Fibroblast of skin of scalp (primary cell): ENCODE results near the gene PDGFB.
A peak's percentile ranks its signal among the peaks of the same experiment; 100 is the strongest.

Experiments used
- DNase-seq: peaks from one replicate; pipeline ENCODE4 v3.0.0-alpha.2; 2013

PDGFB gene

DNA sequence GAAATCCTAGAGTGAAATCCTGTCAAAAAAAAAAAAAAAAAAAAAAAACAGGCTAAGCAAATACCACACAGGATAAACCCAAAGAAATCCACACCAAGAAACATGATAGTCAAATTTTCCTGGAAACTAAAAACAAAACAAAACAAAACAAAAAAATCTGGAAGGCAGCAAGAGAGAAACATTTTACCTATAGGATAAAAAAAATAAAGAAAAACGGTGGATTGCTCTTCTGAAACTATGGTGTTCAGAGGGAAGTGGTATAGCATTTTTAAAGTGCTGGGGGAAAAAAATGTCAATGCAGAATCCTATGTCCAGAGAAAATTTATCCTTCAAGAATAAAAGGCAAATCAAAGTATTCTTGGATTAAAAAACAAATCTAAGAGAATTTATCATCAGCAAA, 50.7 kb downstream of the PDGFB start:
- no peak for DNase-seq

DNA sequence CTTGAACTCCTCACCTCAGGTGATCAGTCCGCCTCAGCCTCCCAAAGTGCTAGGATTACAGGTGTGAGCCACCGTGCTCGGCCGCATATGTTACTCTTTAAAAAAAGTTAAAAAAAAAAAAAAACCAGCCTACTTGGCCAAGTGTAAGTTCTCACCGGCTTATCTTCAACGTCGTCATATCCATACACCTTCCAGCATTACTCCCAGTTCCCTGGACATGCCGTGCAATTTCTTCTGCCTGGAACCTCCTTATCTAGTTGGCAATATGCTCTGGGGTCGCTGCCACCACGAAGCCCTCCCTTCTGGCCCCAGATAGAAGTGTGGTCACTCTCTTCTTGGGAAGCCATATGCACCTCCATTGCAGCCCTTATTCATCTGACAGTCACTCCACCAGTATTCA, 56.0 kb downstream of the PDGFB start:
- no peak for DNase-seq

DNA sequence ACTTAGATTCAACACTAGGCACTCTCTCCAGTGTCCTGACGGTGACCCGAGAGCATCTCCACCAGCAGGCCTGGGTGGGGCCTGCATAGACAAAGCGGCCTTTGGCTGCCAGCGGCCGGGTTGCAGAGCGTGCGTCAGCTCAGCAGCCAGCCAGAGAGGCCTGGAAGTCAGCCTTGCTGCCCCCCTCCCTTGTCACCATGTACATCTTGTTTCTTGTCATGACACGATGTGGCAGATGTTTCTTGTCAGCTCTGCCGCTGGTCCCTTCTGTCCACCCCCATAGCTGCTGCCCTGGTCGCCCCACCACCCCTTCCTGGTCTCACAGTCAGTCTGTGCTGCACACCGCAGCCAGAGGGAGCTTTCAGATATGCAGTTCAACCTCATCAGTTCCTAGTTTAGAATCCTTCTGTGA, 59.2 kb downstream of the PDGFB start:
- no peak for DNase-seq

DNA sequence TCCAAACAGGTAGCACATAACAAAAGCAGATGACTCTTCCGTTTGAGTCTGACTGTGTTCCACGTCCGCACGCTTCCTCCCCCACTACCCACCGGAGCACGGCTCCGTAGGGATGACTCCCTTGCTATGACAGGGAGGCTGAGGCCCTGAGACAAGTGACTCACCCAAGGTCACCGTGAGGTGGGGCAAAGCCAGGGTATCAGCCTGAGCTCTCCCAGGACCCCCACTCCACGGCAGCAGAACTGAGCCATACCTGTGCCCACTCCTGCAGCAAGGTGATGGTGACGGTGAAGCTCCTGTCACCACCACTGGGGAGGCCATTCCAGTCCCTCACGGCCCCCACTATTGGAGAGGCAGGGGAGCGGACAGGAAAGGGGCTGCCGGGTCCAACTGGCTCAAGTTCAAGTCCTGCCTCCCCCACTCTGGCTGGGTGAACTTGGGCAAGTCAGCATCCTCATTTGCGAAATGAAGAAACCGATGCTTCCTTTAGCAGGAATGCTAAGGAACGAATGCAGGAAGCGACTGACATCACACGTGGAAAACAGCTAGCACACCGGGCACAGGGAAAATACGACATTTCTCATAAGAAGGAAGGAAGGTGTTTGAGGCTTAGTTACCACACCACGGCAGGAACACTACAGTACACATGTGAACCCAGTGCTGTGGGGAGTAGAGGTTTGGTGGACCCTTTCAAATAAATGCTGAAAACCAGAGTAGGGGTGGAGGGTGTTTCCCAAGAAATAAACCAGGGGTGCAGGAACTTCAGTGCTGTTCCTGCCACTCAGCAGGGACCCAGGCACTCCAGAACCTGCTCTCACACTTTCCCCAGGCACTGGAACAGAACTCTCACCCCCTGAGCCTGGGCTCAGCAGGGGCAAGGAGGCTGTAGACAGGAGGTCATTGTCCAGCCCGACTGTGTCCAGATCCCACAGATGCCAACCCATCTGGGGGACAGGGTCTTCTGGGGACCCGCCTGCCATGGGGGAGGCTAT, 59.9 kb downstream of the PDGFB start:
- DNase-seq, result no peak

DNA sequence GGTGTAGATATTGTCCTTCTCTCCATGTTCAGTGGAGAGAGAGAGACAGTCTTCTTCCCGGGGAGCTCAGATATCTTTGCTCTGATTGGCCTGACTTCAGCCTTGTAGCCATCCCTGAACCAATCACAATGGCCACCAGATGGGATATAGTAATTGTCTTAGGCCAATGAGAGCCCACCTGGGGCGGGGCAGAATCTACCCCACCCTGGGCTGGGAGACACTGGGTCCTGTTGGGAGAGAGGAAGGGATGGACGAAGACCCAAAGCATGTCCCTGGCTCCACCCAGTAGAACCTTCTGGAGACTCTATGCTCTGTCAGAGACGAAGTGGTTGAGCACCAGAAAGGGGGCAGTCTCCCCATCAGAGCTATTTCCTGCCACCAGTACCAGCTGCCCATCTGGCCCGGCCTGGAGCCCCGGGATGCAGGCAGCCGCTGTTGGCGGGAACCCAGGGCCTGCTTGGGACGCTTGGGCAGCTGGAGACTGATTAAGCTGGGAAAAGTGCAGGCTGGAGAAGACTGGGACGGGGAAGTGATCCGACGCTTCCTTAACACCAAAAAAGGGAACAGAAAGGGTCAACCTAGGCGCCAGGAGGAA, 60.7 kb downstream of the PDGFB start:
- peak; percentile 60 for DNase-seq

DNA sequence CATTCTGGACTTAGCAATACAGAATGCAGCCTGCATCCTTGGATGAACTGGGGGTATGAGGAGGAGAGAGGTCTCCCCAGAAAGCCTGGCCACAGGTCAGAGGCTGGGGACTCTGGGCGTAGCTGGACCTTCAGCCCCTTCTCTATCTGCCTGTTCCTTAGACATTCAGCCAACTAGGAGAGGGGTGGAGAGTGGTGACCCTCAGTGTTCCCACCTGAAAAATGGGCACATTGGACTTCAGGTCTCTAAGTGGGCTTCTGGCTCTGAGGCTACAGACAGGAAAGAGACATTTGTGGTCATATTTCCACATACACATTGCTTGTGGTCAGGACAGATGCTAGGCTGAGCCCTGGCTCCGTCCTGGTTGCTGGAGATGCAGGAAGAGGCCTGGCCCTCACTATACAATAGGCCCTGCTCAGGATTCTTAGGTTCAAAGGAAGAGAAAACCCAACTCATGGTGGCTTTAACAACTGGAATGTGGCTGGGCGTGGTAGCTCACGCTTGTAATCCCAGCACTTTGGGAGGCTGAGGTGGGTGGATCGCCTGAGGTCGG, 62.2 kb downstream of the PDGFB start:
- no peak for DNase-seq

DNA sequence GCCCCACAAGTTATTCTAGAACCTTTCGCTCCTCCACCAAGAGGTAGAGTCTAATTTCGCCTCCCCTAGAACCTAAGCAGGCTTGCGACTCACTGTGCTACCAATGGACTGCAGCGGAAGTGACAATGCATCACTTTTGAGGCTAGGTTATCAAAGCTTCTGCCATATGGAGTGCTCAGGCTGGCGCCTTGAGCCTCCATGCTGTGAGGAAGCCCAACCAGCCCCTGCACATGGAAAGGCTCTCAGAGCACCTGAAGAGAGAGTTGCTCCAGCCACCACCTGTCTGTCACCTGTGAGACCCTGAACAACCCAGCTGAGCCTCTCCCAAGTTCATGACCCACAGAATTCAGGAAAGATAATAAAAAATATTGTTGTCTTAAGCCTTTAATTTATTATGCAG, 63.0 kb downstream of the PDGFB start:
- DNase-seq, result no peak

DNA sequence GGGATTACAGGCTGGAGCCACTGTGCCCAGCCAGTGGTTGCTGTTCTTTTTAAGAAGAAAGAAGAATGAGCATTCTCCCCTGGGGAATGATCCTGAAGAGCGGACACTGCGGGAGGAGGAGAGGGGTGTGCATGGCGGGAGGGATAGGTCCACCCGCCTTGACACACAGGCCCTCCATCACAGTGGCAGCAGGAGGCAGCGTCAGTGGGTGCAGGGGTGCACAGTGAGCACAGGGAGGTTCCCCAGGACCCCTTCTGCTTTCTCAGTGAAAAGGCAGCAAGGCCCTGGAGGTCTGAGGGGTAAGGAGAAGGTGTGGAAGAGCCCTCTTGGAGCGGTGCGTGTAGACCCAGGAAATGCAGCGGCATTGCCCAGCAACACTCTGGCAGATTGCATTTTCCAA, 63.4 kb downstream of the PDGFB start:
- DNase-seq, result no peak

DNA sequence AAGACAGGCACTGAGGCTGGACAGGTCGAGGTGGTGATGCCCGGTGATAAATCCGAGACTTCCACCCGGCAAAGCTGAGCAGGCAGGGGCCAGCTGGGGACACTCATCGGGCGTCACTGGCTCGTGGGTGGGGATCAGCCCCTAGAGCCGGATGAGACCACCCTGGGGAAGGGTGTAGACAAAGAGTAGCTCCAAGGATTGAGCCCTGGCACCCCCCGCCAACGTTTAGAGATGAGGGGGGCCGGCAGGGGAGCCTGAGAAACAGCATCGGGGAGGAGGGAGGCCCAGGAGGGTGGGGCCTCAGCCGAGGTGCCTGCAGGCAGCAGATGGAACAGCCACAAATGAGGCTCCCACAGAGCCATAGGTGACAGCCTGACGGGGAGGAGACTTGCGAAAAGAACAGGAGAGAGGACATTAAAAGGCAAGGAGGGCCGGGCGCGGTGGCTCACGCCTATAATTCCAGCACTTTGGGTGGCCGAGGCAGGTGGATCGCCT, 64.9 kb downstream of the PDGFB start:
- no peak for DNase-seq

DNA sequence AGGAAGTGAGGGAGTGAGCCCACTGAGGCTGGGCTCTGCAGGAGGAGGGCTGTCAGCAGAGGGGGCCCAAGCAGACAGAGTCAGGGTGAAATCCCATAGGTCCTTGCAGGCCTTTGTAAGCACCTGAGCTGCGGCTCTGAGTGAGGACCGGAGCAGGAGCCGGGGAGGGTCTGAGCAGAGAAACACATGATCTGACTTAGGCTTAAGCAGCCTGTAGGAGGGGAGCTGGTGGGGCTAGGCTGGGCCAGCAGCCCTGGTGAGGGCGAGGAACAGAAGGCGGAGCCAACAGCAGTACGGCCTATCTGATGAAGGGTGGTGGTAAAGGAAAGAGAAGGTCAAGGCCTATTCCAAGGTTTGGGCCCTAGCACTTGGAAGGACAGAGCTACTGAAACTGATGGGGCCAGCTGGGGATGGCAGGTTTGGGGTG, 65.4 kb downstream of the PDGFB start:
- no peak for DNase-seq

DNA sequence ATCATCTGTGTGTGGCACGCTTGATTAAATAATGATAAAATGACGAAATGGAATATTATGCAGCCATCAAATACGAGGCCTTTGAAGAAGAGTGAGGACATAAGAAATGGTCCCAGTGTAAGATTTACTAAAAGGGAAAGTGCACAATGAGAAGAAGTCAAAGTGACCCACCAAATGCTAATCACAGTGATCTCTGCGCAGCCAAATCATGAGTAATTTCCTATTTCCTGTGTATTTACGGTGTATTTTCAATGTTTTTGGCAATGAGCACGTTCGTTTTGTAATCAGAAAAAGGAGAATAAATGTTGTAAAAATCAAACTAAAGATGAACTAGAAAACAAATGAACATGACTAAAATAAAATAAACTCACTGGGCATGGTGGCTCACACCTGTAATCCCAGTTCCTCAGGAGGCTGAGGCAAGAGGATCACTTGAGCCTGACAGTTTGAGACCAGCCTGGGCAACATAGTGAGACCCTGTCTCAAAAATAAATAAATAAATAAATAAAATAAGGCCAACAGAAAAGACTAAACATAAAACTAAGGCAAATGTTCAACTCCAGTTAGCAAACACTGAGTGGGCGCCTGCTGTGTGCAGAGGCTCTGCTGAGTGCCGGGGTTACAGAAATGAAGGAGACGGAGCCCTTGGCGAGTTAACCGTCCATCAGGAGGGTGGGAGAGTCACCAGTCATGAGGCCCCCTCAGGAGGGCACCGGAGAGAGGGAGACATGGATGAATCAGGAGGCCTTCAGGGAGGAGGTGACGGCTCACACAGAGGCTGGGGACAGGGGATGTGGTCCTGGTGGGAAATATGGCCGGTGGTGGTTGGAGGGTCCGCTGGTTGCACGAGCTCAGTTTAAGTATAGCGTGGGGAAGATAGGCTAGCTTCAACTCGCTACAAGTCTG, 66.3 kb downstream of the PDGFB start:
- no peak for DNase-seq

DNA sequence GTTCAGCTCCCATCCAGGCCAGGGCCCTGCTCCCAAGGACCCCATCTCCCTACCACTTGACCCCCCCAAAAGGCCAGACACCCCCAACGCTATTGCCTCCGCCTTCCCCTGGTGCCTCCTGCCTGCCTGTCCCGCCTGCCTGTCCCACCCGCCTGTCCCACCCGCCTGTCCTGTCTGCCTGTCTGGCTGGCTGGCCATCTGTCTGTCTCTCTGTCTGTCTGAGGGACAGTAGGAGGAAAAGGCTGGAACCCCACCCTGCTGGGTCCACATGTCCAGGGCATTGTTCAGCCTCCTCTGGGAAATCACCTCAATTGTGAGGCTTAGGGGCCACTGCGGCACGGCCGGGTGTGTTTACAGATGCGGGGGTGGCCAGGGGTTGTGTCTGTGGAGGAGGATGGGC, 67.0 kb downstream of the PDGFB start:
- DNase-seq, result no peak

DNA sequence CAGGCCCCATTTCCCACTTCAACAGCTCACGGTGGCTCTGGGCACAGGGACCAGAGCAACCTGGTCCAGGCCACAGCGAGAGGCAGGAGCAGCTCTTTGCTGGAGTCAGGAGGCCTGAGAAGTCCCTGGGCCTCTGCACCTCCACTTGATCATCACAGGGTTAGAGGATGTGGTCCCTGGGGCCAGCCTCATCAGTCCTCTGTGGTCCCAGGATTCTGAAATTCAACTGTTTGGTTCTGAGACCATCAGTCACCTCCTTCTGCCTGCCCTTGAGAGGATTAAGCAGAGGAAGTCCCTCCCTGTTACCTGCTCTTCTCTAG, 67.4 kb downstream of the PDGFB start:
- no peak for DNase-seq

DNA sequence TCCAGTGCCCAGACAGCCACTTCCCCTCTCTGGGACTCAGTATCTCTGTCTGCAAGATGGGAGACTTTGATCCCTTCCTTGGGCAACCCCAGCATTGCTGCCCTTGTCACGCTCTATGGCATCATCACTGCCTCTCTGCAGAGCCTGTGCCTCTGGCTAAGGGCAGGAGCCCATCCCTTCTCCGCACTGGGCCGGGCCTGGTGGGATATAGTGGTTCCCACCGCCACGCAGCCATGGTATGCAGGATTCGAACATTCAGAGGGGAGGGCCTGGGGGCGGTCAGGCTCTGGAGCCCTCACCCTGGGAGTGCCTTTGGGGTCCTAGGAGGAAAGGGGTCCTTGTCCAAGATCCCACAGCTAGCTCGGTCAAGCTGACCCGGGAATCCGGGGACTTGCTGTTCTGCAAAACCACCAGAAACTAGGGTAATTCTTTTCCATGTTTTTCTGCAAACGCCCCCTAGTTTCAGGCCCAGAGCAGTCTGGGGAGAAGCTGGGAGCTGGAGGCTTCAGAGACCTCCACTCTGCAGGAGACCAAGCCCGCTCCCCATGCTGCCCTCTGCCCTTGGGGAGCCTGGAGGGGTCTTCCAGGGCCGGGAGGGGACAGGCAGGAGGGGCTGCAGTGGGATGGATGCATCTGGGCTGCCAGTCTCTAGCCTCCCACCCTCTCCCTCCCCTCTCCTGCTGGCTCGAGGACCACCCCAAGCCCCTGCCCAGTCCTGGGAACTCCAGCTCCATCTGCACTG, 67.9 kb downstream of the PDGFB start:
- DNase-seq, result no peak

DNA sequence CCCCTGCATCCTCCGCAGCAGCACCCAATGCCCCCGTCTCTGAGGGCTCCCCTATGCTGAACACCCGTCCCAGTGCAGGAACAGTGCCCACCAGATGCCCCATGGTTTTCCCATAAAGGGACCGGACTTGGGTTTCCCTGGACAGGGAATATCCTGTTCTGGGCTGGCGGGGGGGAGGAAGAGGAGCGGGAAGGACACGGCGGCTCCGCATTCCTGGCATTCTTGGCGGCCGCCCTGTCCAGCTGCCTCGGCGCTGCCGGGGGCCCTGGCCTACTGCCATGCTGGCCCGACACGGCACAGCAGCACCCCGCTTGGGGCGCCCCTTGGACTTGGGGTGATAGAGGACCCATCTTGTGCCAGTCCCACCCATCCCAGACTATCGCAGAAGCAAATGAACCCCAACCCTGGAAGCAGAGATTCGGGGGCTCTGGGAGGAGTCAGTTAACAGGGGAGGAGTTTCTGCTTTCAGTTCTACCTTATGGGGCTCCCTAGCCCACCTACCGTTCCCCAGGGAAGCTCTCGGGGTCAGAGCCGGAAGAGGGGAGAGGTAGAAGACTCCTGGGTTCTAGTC, 68.6 kb downstream of the PDGFB start:
- peak; percentile 89 for DNase-seq

DNA sequence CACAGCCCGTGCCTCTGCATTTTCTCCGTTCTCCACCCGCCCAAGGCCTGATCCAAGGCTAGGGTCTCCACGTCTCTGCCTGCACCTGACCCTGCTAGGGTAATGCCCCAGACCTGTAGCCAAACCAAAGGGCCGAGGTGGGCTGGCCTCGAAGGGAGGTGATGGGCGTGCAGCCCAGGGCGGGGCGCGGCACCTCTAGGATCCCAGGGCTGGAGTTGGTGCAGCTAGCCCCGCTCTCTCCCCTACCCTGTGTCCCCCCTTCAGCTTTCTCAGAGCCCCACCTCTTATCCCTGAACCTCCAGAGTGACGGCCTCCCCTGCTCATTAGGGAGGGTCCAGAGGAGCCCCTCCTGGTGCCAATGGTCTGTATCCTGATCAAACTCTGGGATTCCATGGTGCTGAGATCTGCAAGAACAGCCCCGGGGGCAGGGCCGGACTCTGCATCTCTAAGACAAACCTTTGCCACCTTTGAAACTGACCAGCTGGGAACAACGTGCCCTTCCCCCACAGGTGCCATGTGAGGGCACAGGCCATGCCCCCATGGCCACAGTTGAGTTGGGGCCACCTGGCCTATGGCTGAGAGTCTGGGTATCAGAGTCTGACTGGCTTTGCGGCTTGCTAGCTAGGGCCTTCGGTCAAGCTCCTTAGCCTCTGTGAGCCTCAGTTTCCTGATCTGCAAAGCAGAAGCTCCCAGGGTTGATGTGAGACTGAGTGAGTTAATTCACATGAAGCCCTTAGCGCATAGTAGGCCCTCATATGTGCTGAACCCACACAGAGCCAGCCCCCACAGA, 69.2 kb downstream of the PDGFB start:
- no peak for DNase-seq

DNA sequence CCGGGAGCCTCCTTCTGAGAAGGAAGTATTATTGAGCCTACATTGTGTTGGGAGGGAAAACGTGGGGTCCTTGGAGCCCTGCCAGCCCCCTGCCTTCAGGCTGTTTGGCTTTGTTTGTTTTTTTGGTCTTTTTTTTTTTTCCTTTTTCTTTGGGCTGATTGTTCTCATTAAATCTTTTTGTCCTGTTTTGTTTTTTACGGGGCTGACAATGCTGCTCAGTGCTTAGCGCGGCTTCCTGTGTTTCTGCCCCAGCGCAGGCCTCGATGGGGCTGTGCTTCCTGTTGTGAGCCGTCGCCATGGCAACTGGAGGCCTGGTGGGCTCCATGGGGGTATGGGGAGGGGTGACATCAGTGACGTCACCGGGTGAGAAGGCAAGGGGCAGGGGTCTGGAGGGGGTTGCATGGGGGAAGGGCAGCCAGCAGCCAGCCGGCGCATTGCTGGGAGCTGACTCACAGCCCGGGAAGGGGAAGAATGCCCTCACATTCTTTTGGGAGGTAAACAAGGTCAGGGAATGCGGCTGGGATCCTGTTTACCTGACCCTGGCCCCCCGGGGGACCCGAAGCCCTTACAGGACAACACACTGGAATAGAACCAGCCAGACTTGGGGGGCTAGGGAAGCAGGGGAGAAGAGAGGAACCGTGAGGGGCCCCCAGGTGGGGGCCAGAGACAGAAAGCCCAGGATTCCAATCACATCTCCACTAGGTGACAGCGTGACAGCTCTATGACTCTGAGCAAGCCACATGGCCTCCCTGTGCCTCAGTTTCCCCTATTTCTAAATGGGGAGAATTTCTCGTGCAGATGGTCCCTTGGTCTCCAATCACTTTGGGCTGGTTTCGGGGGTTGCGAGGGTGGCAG, 70.1 kb downstream of the PDGFB start:
- peak; percentile 98 for DNase-seq

DNA sequence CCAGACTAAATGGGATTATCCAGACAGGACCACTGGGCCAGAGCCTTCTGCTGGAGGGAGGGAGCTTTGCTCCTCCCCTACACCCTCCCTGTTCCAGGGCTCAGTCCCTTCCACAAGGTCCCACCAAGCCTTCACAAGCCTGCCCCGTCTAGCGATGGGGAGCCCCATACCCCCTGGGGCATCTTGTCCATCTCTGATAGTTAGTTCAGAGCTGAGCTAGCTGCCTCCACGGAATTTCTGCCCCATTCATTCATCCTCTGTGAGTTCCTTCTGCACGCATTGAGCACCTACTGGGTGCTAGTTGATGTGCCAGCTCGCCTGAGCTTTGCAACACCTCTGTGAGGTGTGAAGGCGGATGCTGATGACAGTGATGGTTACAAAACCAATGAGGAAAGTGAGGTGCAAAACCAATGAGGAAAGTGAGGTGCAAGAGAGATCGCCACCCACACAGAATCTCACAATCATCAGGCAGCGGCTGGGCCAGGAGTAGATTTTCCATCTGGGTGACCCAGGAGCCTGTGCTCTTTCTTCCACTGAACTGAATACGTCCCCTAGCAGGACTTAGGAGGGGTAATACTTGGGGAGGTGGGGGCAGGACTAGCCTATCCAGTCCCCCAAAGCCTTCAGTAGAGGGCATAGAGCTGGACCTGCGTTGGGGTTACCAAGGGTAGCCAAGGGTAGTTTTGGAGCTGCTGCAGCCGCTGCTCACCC, 70.8 kb downstream of the PDGFB start:
- no peak for DNase-seq
